IMR-90 (cell line): Measurements from ENCODE around the gene EMC9. TPM values are rescaled to one million over a fixed set of nuclear protein-coding genes. Genes with fewer than 3 reads are reported as not detected.

Source experiments
- ATAC-seq: fragments of 200-7000 bp; cut with Tn5 transposase; 2 replicates; pipeline ENCODE4 v1.9.1; 2020; ENCODE audit warnings: low read depth, mild to moderate bottlenecking, moderate library complexity
- BruUV-seq: library from RNA; stranded (reverse); fragments of 400-500 nt; replicated peaks from 2 replicates; lab custom pipeline; 2021; lab: Mats Ljungman, UMichigan
- CTCF ChIA-PET: fragments of 300-600 bp; formaldehyde crosslinking; extraction: SDS; loops from one replicate; lab custom pipeline; 2021; ENCODE audit warnings: antibody characterized with exemption; lab: Yijun Ruan, JAX
- POLR2A ChIA-PET: fragments of 300-600 bp; sonication (Branson Sonifier 250); formaldehyde crosslinking; loops from one replicate; lab custom pipeline; 2022; ENCODE audit warnings: antibody characterized with exemption; ENCODE audit not compliant: unreplicated experiment; lab: Charles Lee
- DNase-seq: peaks from one replicate; pipeline ENCODE4 v3.0.0; 2013
- H2AFZ ChIP-seq: replicated peaks from 2 replicates; pipeline ENCODE3; 2013; ENCODE audit warnings: low read length, mild to moderate bottlenecking; ENCODE audit not compliant: poor library complexity
- H2AK5ac ChIP-seq: 2 replicates; pipeline ENCODE4 v1.6.1; 2013; ENCODE audit warnings: low read depth, low read length, inconsistent platforms
- H2AK9ac ChIP-seq: replicated peaks from 2 replicates; pipeline ENCODE3; 2013; ENCODE audit warnings: mild to moderate bottlenecking, low read depth, low read length, moderate library complexity; ENCODE audit not compliant: poor library complexity
- H2BK120ac ChIP-seq: 2 replicates; pipeline ENCODE4 v1.6.1; 2013; ENCODE audit warnings: low read depth, low read length, inconsistent platforms
- H2BK15ac ChIP-seq: 3 replicates; pipeline ENCODE4 v1.6.1; 2013; ENCODE audit warnings: low read depth, low read length, inconsistent platforms
- H2BK20ac ChIP-seq: 2 replicates; pipeline ENCODE4 v1.6.1; 2013; ENCODE audit warnings: low read depth, mild to moderate bottlenecking, inconsistent platforms, low read length, moderate library complexity
- H2BK5ac ChIP-seq: 2 replicates; pipeline ENCODE4 v1.6.1; 2013; ENCODE audit warnings: mild to moderate bottlenecking, low read depth, low read length, inconsistent platforms; ENCODE audit not compliant: poor library complexity, severe bottlenecking
- H3K14ac ChIP-seq: replicated peaks from 2 replicates; pipeline ENCODE4 v1.6.1; 2013; ENCODE audit warnings: low read depth, low read length, inconsistent platforms
- H3K18ac ChIP-seq: 2 replicates; pipeline ENCODE4 v1.6.1; 2013; ENCODE audit warnings: low read depth, low read length, control low read depth
- H3K23ac ChIP-seq: 2 replicates; pipeline ENCODE4 v1.6.1; 2013; ENCODE audit warnings: low read depth, low read length, inconsistent platforms
- H3K27ac ChIP-seq: 2 replicates; pipeline ENCODE4 v1.5.1; 2013; ENCODE audit warnings: mild to moderate bottlenecking, control low read depth, low read length; ENCODE audit not compliant: insufficient read depth
- H3K27me3 ChIP-seq: 2 replicates; pipeline ENCODE4 v1.6.1; 2013; ENCODE audit warnings: low read length; ENCODE audit not compliant: control insufficient read depth, insufficient read depth
- H3K36me3 ChIP-seq: 2 replicates; pipeline ENCODE4 v1.6.1; 2013; ENCODE audit warnings: low read length, mixed read lengths; ENCODE audit not compliant: control insufficient read depth, insufficient read depth
- H3K4ac ChIP-seq: 2 replicates; pipeline ENCODE4 v1.6.1; 2013; ENCODE audit warnings: low read depth, low read length, inconsistent platforms
- H3K4me1 ChIP-seq: 2 replicates; pipeline ENCODE4 v1.6.1; 2013; ENCODE audit warnings: low read length, mixed read lengths; ENCODE audit not compliant: control insufficient read depth, insufficient read depth
- H3K4me2 ChIP-seq: 2 replicates; pipeline ENCODE4 v1.6.1; 2013; ENCODE audit warnings: low read depth, mild to moderate bottlenecking, control low read depth, low read length, moderate library complexity
- H3K4me3 ChIP-seq: 2 replicates; pipeline ENCODE4 v1.5.1; 2013; ENCODE audit warnings: low read depth, mild to moderate bottlenecking, control low read depth, low read length, moderate library complexity; ENCODE audit not compliant: insufficient read depth
- H3K56ac ChIP-seq: 2 replicates; pipeline ENCODE4 v1.6.1; 2013; ENCODE audit warnings: low read length, inconsistent platforms; ENCODE audit not compliant: insufficient read depth; ENCODE audit errors: extremely low read depth
- H3K79me1 ChIP-seq, 2 experiments: 2 replicates each; pipeline ENCODE4 v1.6.1; 2013; ENCODE audit warnings: low read length in 2 of 2, inconsistent platforms in 1 of 2, low read depth in 1 of 2
- H3K9ac ChIP-seq: 2 replicates; pipeline ENCODE4 v1.6.1; 2013; ENCODE audit warnings: low read depth, low read length, control low read depth
- H3K9me1 ChIP-seq: 2 replicates; pipeline ENCODE4 v1.6.1; 2013; ENCODE audit warnings: low read length, inconsistent platforms; ENCODE audit not compliant: insufficient read depth
- H3K9me3 ChIP-seq: 2 replicates; pipeline ENCODE4 v1.6.1; 2013; ENCODE audit warnings: low read length; ENCODE audit not compliant: control insufficient read depth, insufficient read depth
- H4K20me1 ChIP-seq: 2 replicates; pipeline ENCODE4 v1.6.1; 2013; ENCODE audit warnings: low read length, inconsistent platforms; ENCODE audit not compliant: insufficient read depth
- H4K5ac ChIP-seq: 2 replicates; pipeline ENCODE4 v1.6.1; 2013; ENCODE audit warnings: mild to moderate bottlenecking, low read depth, low read length, control low read depth
- H4K8ac ChIP-seq, 2 experiments: 2 replicates each; pipeline ENCODE4 v1.6.1; 2013; ENCODE audit warnings: low read depth in 2 of 2, low read length in 2 of 2, control low read depth in 1 of 2, inconsistent platforms in 1 of 2
- H4K91ac ChIP-seq: 2 replicates; pipeline ENCODE4 v1.6.1; 2013; ENCODE audit warnings: low read depth, low read length, inconsistent platforms; ENCODE audit not compliant: insufficient read depth
- BHLHE40 ChIP-seq: fragments of 150-350 bp; IDR thresholded peaks from 2 replicates; pipeline ENCODE4 v1.6.1; 2016; ENCODE audit warnings: mild to moderate bottlenecking, low read depth, low read length
- FOS ChIP-seq: fragments of 150-350 bp; IDR thresholded peaks from 2 replicates; pipeline ENCODE4 v1.6.1; 2016; ENCODE audit warnings: low read depth, low read length
- NFE2L2 ChIP-seq: fragments of 150-350 bp; IDR thresholded peaks from 2 replicates; pipeline ENCODE4 v1.6.1; 2016; ENCODE audit warnings: low read depth, mild to moderate bottlenecking, low read length
- RCOR1 ChIP-seq: IDR thresholded peaks from 2 replicates; pipeline ENCODE4 v1.6.1; 2012; ENCODE audit warnings: mild to moderate bottlenecking, low read length, improper control_type of control experiment; ENCODE audit not compliant: insufficient replicate concordance
- SMC3 ChIP-seq: fragments of 150-350 bp; IDR thresholded peaks from 2 replicates; pipeline ENCODE4 v1.6.1; 2016; ENCODE audit warnings: low read depth, mild to moderate bottlenecking, antibody characterized with exemption, low read length, moderate library complexity
- USF2 ChIP-seq: fragments of 150-350 bp; IDR thresholded peaks from 2 replicates; pipeline ENCODE4 v1.6.1; 2017; ENCODE audit warnings: mild to moderate bottlenecking, antibody characterized with exemption, low read length, low read depth
- WGBS, 2 experiments: methylation state at CpG; one replicate each; pipeline versions ENCODE4 v1.1.5 to v1.1.7; 2013; ENCODE audit warnings: missing lambda C conversion rate in 2 of 2; ENCODE audit not compliant: insufficient read length in 1 of 2; ENCODE audit errors: extremely low coverage in 2 of 2; 5-methylcytosine and 5-hydroxymethylcytosine counted together
- dilution Hi-C: fragments of 300-500 bp; cut with HindIII; formaldehyde crosslinking; loops from one replicate; pipeline ENCODE4 v1.14.3; 2018; ENCODE audit warnings: low sequenced_read_pairs; ENCODE audit not compliant: unreplicated experiment
- in situ Hi-C: fragments of 300-500 bp; cut with MboI; formaldehyde crosslinking; loops from 3 replicates; pipeline ENCODE4 v1.14.3; 2019; ENCODE audit warnings: low sequenced_read_pairs, inconsistent platforms, mixed read lengths
- intact Hi-C: fragments of 100-400 bp; cut with micrococcal nuclease; formaldehyde crosslinking; loops from 2 replicates; pipeline ENCODE4 v1.10.0; 2022
- polyA plus RNA-seq, 3 experiments: library from polyadenylated mRNA; depleted of rRNA; stranded (reverse); fragments of >200 nt; gene quantifications; 2 replicates each; pipeline ENCODE4 v1.2.3, GENCODE V29; 2012; ENCODE audit warnings: low replicate concordance in 1 of 3
- total RNA-seq: library from RNA; depleted of rRNA; stranded (reverse); fragments of >200 nt; gene quantifications from 2 replicates; pipeline ENCODE4 v1.2.3, GENCODE V29; 2012

EMC9 gene
- total and polyA plus RNA-seq, 2 of the 4 experiments (the other 2 are of a cell fraction) = 15.1 to 19.2 TPM

GRCh38 chr14:24110523-24110922 lies 30.9 kb downstream of the EMC9 start (continued):
- TF ChIP-seq USF2 (no peak), FOS (no peak)

- Histone ChIP-seq H3K14ac (no peak overlapping the region), H2BK5ac (no peak overlapping the region), H2BK120ac (no peak overlapping the region), H2AK9ac (no peak overlapping the region), H3K4me1 (no peaks in the 10 kb centered on the region), H2BK15ac (no peak overlapping the region), H3K4me3 (no peak overlapping the region), H3K27me3 (no peaks in the 10 kb centered on the region), H3K9me3 (no peaks in the 10 kb centered on the region), H3K4ac (no peak overlapping the region), H2AFZ (no peak overlapping the region), H3K9ac (no peak overlapping the region), H2BK20ac (no peak overlapping the region), H3K4me2 (no peak overlapping the region), H3K36me3 (no peaks in the 10 kb centered on the region), H4K5ac (no peak overlapping the region), H4K20me1 (no peaks in the 10 kb centered on the region), H3K9me1 (no peaks in the 10 kb centered on the region), H3K79me1 (no peaks in the 10 kb centered on the region), H2AK5ac (no peak overlapping the region), H4K8ac (no peak overlapping the region), H3K27ac (no peak overlapping the region), H4K91ac (no peak overlapping the region), H3K56ac (no peak overlapping the region), H3K18ac (no peak overlapping the region), H3K23ac (no peak overlapping the region)
- intact Hi-C loops (no loop called here), dilution Hi-C loops (no loop called here), in situ Hi-C loops (no loop called here)
- no peak for TF ChIP-seq BHLHE40
- TF ChIP-seq RCOR1 = no peak
- TF ChIP-seq SMC3 = no peak
- TF ChIP-seq NFE2L2 = no peak
- no peak for DNase-seq
- CTCF ChIA-PET = interaction anchor here (0.7 to 3.9 kb wide), 2 partner anchors 52 to 176 kb away, joined by 7 to 41 read pairs; no protein-coding TSS in a partner anchor
- no TSS peak for BruUV-seq
- POLR2A ChIA-PET = no interaction called here
- WGBS, 2 experiments = 80% methylated on average over 1 of the region's 9 CpGs; no CpG with 5 or more reads in 1 of the 2 experiments
- ATAC-seq = no peak
Observed at GRCh38 chr14:24110060-24110459, 31.3 kb downstream of the EMC9 start.
